DND-41 (cell line): Measurements from ENCODE around the gene CLCN6.

ENCODE experiments used
- ATAC-seq: fragments of 200-7000 bp; cut with Tn5 transposase; 3 replicates; pipeline ENCODE4 v1.9.1; 2021; ENCODE audit warnings: low read depth; ENCODE audit not compliant: insufficient read depth
- DNase-seq: peaks from one replicate; pipeline ENCODE4 v3.0.0-alpha.2; 2020
- H2AFZ ChIP-seq: 2 replicates; pipeline ENCODE4 v1.6.0; 2012; ENCODE audit warnings: low read depth, low read length
- H3K27ac ChIP-seq: 2 replicates; pipeline ENCODE4 v1.5.1; 2012; ENCODE audit warnings: low read length, inconsistent platforms
- H3K27me3 ChIP-seq: fragments of 200-600 bp; sonication (generic); 2 replicates; pipeline ENCODE4 v1.6.0; 2012; ENCODE audit warnings: low read length, mild to moderate bottlenecking, inconsistent platforms; ENCODE audit not compliant: insufficient read depth, poor library complexity
- H3K36me3 ChIP-seq: 2 replicates; pipeline ENCODE4 v1.5.1; 2012; ENCODE audit warnings: low read length, inconsistent platforms; ENCODE audit not compliant: insufficient read depth
- H3K4me1 ChIP-seq: 2 replicates; pipeline ENCODE4 v1.5.1; 2012; ENCODE audit warnings: mild to moderate bottlenecking, low read length; ENCODE audit not compliant: insufficient read depth
- H3K4me2 ChIP-seq: 2 replicates; pipeline ENCODE4 v1.6.0; 2012; ENCODE audit warnings: mild to moderate bottlenecking, moderate library complexity, low read length, inconsistent platforms; ENCODE audit not compliant: insufficient read depth
- H3K4me3 ChIP-seq, 2 experiments: fragments of 200-600 bp in 1 of 2; shearing (Covaris generic) in 1 of 2; 2 replicates each; pipeline ENCODE4 v1.5.1; 2012 to 2016; ENCODE audit warnings: inconsistent platforms in 2 of 2, low read length in 2 of 2, mild to moderate bottlenecking in 2 of 2, low read depth in 1 of 2, moderate library complexity in 1 of 2
- H3K79me2 ChIP-seq: 2 replicates; pipeline ENCODE4 v1.6.0; 2012; ENCODE audit warnings: low read length, inconsistent platforms; ENCODE audit not compliant: insufficient read depth
- H3K9ac ChIP-seq: 2 replicates; pipeline ENCODE4 v1.6.0; 2012; ENCODE audit warnings: low read depth, mild to moderate bottlenecking, inconsistent platforms, low read length, moderate library complexity
- H3K9me3 ChIP-seq: 2 replicates; pipeline ENCODE4 v1.5.1; 2012; ENCODE audit warnings: low read length, moderate library complexity, mild to moderate bottlenecking, inconsistent platforms; ENCODE audit not compliant: insufficient read depth, severe bottlenecking
- H4K20me1 ChIP-seq: 2 replicates; pipeline ENCODE4 v1.6.0; 2012; ENCODE audit warnings: low read length; ENCODE audit not compliant: insufficient read depth
- EZH2 ChIP-seq: IDR thresholded peaks from 3 replicates; pipeline ENCODE4 v1.6.1; 2012; ENCODE audit warnings: borderline replicate concordance, low read depth, mild to moderate bottlenecking, moderate library complexity, low read length, inconsistent platforms; ENCODE audit not compliant: severe bottlenecking
- TF ChIP-seq, protein P1 (sequence below): IDR thresholded peaks from 2 replicates; pipeline ENCODE4 v1.5.1; 2012; ENCODE audit warnings: borderline replicate concordance, low read length, moderate library complexity, mild to moderate bottlenecking; ENCODE audit not compliant: poor library complexity, severe bottlenecking; ENCODE audit errors: extremely low read depth

The CLCN6 gene

DNA sequence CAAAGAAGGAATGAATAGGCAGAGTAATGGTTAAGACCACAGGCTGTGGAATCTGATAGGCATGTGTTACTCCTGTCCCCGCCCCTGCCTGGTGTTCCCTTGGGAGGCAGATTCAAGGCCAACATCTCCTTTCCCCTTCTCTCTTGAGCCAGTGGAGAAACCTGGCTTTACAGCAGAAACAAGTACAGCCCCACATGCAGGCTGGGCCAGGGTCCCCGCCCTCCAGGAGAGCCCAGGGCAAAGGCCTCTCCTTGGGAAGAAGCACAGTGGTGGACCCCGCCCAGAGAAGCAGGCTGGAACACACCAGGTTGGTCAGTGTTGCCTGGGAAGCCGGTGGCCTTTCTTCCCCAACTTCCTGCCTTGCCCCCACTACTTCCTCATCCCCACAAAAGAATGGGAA is 37.2 kb upstream of the CLCN6 start:
- H2AFZ ChIP-seq: no peak overlapping the region
- no peak for DNase-seq

DNA sequence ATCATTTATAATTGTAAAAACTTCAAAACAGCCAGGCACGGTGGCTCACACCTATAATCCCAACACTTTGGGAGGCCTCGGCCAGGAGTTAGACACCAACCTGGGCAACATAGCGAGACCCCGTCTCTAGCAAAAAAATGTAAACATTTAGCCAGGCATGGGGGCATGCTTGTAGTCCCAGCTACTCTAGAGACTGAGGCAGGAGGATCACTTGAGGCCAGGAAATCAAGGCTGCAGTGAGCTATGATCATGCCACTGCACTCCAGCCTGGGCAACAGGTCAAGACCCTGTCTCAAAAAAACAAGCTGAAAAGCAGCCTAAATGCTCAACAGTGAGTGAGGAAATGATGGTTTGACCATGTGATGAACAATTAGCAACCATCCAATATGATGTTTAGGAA is 36.7 kb upstream of the CLCN6 start:
- no peak overlapping the region for H3K4me3 ChIP-seq
- no peaks in the 10 kb centered on the region for H3K79me2 ChIP-seq
- no peak for DNase-seq
- H3K4me2 ChIP-seq: no peak overlapping the region
- H4K20me1 ChIP-seq: no peaks in the 10 kb centered on the region
- H3K9ac ChIP-seq: no peak overlapping the region
- H3K36me3 ChIP-seq: no peaks in the 10 kb centered on the region
- no peaks in the 10 kb centered on the region for H3K9me3 ChIP-seq
- H3K27me3 ChIP-seq: no peaks in the 10 kb centered on the region
- TF ChIP-seq EZH2: no peak
- TF ChIP-seq, protein P1, sequence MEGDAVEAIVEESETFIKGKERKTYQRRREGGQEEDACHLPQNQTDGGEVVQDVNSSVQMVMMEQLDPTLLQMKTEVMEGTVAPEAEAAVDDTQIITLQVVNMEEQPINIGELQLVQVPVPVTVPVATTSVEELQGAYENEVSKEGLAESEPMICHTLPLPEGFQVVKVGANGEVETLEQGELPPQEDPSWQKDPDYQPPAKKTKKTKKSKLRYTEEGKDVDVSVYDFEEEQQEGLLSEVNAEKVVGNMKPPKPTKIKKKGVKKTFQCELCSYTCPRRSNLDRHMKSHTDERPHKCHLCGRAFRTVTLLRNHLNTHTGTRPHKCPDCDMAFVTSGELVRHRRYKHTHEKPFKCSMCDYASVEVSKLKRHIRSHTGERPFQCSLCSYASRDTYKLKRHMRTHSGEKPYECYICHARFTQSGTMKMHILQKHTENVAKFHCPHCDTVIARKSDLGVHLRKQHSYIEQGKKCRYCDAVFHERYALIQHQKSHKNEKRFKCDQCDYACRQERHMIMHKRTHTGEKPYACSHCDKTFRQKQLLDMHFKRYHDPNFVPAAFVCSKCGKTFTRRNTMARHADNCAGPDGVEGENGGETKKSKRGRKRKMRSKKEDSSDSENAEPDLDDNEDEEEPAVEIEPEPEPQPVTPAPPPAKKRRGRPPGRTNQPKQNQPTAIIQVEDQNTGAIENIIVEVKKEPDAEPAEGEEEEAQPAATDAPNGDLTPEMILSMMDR: no peak
- H3K4me1 ChIP-seq: no peaks in the 10 kb centered on the region
- no peak for ATAC-seq
- H2AFZ ChIP-seq: no peak overlapping the region
- no peak overlapping the region for H3K27ac ChIP-seq

More for the DNA sequence above, 37.2 kb upstream of the CLCN6 start:
- TF ChIP-seq, protein P1: no peak
- Histone ChIP-seq H3K27me3 (no peaks in the 10 kb centered on the region), H4K20me1 (no peaks in the 10 kb centered on the region), H3K9me3 (no peaks in the 10 kb centered on the region), H3K9ac (no peak overlapping the region), H3K4me1 (no peaks in the 10 kb centered on the region), H3K4me2 (no peak overlapping the region), H3K27ac (no peak overlapping the region), H3K4me3 (no peak overlapping the region), H3K36me3 (no peaks in the 10 kb centered on the region), H3K79me2 (no peaks in the 10 kb centered on the region)
- no peak for ATAC-seq

DNA sequence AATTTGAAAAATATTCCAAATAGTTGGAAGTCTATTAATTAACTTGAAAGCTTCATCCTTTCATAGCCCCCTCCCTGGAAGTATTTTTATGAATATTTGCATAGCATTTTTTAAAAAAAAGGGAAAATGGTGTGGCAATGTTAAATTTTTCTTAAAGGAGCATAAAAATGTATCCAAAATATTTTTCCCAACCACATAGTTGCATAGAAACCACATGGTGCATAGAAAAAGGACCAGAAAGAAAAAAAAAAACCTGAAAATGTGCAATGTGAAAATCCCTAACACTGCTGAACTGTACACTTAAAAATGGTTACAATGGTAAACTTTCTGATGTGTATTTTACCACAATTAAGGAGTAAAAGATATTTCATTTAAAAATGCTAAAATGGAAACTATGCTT is 36.0 kb upstream of the CLCN6 start:
- no peaks in the 10 kb centered on the region for H4K20me1 ChIP-seq
- no peak overlapping the region for H3K27ac ChIP-seq
- H3K4me2 ChIP-seq: no peak overlapping the region
- DNase-seq: no peak
- no peaks in the 10 kb centered on the region for H3K9me3 ChIP-seq
- H3K27me3 ChIP-seq: no peaks in the 10 kb centered on the region
- H3K4me1 ChIP-seq: no peaks in the 10 kb centered on the region
- H3K4me3 ChIP-seq: no peak overlapping the region
- ATAC-seq: no peak
- H3K79me2 ChIP-seq: no peaks in the 10 kb centered on the region
- no peak overlapping the region for H2AFZ ChIP-seq
- no peaks in the 10 kb centered on the region for H3K36me3 ChIP-seq
- TF ChIP-seq, protein P1: no peak
- TF ChIP-seq EZH2: no peak
- H3K9ac ChIP-seq: no peak overlapping the region

DNA sequence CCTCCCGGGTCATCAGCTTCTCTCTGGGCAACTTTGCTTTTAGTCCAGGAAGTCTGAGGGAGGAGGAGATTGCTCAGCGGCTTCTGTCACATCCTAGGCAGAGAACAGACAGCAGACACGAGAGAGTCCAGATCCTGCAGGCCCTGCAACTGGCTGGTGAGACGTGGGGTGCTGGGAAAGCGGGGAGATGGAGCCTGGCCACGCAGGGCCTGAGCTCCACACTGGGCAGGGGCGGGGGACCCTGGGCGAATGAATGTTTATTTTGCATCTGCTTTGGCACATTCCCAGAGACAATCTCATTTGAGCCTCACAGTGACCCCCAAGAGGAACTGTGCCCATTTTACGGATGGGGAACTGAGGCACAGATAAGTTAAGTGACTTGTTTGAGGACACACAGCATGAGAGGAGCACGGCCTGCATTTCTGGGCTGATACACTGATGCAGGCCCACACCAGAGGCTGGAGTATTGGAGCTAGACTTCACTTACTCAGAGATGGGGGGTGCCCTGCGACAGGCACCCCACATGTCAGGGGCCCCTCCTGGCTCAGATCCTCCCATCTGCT is 34.4 kb upstream of the CLCN6 start:
- Histone ChIP-seq H3K36me3 (no peaks in the 10 kb centered on the region), H3K79me2 (no peaks in the 10 kb centered on the region), H3K9me3 (no peaks in the 10 kb centered on the region), H2AFZ (no peak overlapping the region), H3K27ac (no peak overlapping the region), H3K27me3 (no peaks in the 10 kb centered on the region), H3K9ac (no peak overlapping the region), H3K4me1 (no peaks in the 10 kb centered on the region), H3K4me3 (no peak overlapping the region), H3K4me2 (no peak overlapping the region), H4K20me1 (no peaks in the 10 kb centered on the region)
- no peak for DNase-seq
- ATAC-seq: no peak
- no peak for TF ChIP-seq EZH2
- TF ChIP-seq, protein P1: no peak
